Fibroblast of skin of abdomen (primary cell): Measurements from ENCODE around the gene PHOX2A.
"Not testable (repeated sequence)": the region's sequence is repeated elsewhere in the genome, so short reads cannot be mapped to it uniquely, and the experiment has no call there.

Experiments used
- DNase-seq: peaks from one replicate; pipeline ENCODE4 v3.0.0-alpha.2; 2013

PHOX2A gene

DNA sequence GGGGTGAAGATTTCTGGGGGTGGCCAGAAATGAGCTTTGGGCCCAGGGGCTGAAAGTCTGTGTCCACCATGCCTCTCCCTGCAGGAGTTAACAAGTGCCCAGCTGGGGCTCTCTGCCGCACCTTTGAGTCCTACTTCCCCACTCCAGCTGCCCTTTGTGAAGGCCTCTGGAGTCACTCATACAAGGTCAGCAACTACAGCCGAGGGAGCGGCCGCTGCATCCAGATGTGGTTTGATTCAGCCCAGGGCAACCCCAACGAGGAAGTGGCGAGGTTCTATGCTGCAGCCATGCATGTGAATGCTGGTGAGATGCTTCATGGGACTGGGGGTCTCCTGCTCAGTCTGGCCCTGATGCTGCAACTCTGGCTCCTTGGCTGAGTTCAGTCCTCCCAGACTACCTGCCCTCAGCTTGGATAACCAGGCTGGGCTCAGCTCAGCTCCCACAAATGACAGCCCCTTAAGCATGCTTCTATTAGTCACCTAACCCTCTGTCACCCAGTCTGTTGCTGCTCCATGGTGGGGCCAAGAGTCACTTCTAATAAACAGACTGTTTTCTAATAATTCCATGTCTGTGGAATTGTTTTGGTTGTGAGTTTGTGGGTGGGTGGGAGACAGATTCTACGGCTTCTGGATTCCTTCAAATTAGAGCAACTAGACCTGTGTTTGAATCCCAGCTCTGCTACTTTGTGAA lies 22.4 kb downstream of the PHOX2A start:
- DNase-seq: no peak

DNA sequence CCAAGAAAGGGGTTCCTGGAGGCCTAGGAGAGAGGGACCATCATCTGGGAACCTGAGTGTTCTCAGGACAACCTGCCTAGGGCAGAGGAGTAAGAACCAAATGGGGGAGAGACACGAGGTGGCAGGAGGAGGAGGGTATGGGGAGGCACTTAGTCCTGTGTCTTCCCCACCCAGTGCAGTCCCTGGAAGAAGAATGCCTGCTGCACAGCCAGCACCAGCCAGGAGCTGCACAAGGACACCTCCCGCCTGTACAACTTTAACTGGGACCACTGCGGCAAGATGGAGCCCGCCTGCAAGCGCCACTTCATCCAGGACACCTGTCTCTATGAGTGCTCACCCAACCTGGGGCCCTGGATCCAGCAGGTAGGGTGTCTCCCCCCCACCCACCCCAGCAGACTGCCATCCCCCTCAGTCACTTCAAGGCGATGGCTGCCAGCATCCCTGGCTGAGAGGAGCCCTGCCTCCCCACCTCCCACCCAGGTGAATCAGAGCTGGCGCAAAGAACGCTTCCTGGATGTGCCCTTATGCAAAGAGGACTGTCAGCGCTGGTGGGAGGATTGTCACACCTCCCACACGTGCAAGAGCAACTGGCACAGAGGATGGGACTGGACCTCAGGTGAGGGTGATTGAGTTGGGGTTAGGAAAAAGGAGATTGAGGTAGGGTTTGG lies 23.1 kb downstream of the PHOX2A start:
- no peak for DNase-seq

DNA sequence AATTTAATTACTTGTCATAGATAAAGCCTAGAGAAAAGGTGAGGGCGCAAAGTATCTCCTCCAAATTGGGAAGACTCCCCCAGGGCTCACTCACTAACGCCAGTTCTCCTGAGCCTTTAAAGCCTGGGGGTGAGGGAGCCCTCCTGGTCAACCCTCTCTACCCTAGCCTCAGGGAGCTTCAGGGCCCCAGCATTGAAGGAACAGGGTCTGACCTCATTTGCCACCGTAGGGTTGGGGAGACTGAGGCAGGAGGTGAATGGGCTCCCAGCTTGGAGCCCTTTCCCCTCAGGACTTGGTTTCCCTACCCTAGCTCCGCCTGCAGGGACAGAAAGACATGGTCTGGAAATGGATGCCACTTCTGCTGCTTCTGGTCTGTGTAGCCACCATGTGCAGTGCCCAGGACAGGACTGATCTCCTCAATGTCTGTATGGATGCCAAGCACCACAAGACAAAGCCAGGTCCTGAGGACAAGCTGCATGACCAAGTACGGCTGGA lies 25.7 kb downstream of the PHOX2A start:
- no peak for DNase-seq

DNA sequence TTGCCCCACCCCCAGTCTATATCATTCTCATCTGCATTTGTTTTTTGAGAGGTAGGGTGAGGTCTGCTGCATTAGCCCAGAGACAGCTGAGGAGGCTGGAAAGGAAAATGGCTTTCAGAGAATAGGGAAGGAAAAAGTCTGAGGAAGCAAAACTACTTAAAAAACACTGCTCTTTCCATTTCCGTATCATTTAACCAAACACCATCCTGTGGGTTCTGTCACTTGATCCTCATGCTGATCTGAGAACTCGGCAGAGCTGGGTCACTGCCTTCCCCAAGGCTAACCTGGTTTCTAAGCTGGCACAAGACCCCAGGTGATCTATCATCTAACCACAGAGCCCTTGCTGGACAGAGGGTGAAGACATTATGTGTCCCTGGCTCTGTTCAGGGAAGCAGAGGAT lies 26.1 kb downstream of the PHOX2A start:
- DNase-seq: no peak

DNA sequence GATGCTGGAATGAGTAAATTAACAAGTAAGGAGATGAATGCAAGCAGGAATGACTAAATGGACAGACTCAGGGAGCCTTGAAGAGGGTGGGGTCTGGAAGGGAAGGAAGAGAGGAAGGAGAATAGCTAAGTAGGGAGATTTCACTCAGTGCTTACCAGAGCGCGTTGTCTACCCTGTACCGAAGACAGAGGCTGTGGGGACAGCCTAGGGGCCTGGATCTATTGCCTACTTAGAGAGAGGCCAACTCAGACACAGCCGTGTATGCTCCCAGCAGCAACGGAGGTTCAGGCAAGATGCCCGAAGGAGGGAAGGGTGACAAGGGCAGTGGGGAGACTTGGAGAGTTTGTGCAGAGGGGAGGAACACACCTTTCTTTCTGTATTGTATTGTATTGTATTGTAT lies 27.3 kb downstream of the PHOX2A start, which contains the start of gene FOLR2:
TSS of gene FOLR2 (plus strand) at position 157 of the 400 bp plus-strand sequence. CDS start 1,791 bp downstream, outside the sequence.
- no peak for DNase-seq

DNA sequence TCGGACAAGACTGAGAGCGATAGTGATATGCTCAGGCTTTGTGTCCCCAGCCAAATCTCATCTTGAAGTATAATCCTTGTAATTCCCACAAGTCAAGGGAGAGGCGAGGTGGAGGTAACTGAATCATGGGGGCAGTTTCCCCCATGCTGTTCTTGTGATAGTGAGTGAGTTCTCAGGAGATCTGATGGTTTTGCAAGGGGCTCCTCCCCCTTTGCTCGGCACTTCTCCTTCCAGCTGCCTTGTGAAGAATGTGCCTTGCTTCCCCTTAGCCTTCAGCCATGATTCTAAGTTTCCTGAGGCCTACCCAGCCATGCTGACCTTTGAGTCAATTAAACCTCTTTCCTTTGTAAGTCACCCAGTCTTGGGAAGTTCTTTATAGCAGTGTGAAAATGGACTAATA lies 34.9 kb downstream of the PHOX2A start:
- DNase-seq: no peak

DNA sequence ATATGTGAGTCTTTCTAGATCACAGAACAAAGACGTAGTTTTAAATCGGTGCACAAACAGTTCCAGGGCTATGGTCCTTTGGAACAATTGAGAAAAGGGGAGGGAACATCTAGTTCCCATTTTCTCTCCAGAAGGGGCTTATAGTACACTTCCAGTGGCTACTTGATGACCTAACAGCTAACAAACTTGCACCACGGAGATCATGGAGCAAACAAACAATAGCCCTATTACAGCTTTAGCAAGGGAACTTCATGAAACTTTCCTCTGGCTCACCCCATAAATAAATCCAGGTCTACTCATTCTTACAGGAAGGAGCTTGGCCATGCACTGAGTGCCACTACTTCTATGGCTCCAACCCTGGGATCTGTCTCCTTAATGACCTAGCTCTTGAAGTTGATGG lies 35.7 kb downstream of the PHOX2A start:
- DNase-seq: no peak

DNA sequence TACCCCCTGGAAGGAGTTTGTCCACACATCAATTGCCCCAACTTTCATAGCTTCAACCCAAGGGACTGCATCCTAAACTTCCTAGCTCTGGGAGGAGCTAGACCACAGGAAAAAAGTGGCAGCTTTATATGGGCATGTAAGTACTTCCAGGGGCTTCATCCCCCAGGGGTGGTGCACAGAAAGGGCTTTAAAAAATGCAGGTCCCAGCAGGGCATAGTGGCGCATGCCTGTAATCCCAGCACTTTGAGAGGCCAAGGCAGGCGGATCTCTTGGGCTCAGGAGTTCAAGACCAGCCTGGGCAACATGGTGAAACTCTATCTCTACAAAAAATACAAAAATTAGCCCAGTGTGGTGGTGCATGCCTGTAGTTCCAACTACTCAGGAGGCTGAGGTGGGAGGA lies 37.2 kb downstream of the PHOX2A start:
- not testable (repeated sequence) for DNase-seq

DNA sequence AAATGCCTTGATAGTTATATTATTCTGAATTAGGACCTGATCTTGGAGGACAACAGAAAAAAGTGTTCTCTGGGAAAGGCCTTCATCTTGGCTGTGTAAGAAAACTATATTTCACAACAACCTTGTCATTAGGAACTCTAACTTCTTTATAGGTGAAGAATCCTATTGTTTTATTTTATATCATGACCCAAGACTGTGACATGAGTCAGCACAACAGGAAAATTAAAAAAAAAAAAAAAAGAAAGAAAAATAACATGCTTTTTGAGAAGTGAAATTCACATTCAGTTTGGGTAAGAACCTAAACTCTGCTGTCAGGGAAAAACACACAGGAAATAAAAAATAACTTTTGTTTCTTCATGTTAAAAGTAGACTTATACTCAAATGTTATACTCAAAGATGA lies 39.1 kb downstream of the PHOX2A start:
- no peak for DNase-seq

DNA sequence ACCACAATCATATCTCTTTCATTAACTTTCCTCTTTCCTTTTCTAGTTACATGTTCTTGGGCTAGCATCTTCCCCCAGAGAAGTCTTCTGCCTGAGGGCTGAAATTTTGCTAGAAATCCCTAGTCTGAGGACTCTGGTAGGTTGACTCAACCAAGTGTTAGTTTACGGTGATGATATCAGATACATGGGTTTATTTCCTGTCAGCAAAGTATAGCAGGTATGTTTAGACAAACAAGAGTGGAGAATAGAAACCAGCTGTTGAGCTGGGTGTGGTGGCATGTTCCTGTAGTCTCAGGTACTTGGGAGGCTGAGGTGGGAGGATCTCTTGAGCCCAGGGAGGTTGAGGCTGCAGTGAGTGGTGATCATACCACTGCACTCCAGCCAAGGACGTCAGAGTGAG lies 40.8 kb downstream of the PHOX2A start:
- DNase-seq: no peak

DNA sequence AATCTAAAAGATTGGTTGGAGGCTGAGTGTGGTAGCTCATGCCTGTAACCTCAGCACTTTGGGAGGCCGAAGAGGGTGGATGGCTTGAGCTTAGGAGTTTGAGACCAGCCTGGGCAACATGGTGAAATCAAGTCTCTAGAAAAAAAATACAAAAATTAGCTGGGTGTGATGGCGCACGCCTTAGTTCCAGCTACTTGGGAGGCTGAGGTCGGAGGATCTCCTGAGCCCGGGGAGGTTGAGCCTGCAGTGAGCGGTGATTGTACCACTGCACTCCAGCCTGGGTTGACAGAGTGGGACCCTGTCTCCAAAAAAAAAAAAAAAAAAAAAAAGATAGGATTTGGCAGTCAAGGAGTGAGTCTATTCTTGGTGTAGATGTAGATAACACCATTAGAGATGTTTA lies 41.4 kb downstream of the PHOX2A start:
- no peak for DNase-seq

DNA sequence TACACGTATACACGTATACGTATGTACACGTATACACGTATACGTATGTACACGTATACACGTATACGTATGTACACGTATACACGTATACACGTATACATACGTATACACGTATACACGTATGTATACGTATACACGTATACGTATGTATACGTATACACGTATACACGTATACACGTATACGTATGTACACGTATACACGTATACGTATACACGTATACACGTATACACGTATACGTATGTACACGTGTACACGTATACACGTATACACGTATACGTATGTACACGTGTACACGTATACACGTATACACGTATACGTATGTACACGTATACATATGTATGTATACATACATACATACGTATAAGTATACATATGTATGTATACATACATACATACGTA lies 42.5 kb downstream of the PHOX2A start:
- not testable (repeated sequence) for DNase-seq

DNA sequence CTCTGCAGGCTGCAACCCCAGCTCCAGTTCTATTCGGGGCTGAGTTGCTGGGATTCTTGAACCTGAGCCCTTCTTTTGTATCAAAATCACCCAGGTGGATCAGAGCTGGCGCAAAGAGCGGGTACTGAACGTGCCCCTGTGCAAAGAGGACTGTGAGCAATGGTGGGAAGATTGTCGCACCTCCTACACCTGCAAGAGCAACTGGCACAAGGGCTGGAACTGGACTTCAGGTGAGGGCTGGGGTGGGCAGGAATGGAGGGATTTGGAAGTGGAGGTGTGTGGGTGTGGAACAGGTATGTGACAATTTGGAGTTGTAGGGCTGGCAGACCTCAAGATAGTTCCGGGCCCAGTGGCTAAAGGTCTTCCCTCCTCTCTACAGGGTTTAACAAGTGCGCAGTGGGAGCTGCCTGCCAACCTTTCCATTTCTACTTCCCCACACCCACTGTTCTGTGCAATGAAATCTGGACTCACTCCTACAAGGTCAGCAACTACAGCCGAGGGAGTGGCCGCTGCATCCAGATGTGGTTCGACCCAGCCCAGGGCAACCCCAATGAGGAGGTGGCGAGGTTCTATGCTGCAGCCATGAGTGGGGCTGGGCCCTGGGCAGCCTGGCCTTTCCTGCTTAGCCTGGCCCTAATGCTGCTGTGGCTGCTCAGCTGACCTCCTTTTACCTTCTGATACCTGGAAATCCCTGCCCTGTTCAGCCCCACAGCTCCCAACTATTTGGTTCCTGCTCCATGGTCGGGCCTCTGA lies 48.3 kb downstream of the PHOX2A start:
- no peak for DNase-seq

DNA sequence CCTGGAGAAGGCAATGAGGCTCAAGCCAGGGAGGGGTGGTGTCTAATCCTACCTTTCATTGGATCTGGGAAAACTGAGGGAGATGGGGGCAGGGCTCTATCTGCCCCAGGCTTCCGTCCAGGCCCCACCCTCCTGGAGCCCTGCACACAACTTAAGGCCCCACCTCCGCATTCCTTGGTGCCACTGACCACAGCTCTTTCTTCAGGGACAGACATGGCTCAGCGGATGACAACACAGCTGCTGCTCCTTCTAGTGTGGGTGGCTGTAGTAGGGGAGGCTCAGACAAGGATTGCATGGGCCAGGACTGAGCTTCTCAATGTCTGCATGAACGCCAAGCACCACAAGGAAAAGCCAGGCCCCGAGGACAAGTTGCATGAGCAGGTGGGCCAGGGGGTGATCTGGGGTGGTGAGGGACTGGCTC lies 52.0 kb downstream of the PHOX2A start, which contains the start of gene FOLR1:
TSS of gene FOLR1 (plus strand) at position 180 of the 421 bp plus-strand sequence. CDS start at position 214, 34 bp downstream.
- no peak for DNase-seq

DNA sequence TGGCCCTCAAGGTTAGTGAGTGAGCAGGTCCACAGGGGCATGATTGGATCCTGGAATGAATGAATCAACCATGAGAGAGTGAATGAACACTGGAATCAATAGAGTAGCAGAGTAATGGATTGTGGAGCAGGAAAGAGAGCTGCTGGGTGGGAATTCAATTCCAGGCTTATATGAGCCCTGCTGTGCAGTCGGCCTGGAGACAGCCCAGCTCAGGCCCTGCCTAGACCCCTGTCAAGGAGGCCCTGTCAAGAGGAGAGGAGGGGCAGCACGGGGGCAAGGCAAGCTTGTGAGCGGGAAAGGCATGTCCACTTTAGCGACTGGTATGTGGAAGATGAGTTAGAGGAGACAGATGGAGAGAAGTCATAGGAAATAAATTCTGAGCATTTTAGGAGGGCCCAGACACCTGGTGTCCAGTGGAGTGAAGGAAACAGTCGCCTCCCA lies 53.3 kb downstream of the PHOX2A start:
- DNase-seq: no peak

DNA sequence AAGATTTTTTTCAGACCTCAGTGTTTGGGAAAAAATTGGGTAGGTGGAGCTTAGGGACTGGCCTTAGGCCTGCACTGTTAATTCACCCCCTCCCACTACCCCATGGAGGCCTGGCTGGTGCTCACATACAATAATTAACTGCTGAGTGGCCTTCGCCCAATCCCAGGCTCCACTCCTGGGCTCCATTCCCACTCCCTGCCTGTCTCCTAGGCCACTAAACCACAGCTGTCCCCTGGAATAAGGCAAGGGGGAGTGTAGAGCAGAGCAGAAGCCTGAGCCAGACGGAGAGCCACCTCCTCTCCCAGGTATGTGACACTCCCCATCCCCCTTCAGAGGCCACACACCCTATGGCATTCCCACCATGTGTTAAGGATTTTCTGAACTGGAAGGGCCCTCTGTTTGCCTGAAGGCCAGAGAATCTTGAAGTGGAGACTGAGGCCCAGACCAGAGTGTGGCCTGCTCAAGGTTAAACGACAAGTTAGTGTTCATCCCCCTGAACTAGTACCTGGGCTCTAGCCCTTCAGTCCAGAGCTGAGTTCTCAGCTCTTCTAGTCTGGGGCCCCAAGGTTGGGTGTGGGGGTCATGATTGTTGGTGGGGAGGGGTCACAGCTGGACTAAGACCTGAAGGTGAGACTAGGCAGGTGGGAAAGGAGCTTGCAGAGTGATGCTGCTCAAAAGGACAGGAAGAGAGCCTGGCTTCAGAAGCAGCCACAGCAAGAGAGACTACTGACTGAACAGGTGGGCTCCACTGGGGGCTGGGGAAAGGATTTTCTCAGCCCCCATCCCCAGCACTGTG lies 54.3 kb downstream of the PHOX2A start:
- DNase-seq: no peak
